NCI-H446 treated with DMSO at 0.1 percent for 48 hours (cell line): Measurements from ENCODE around the gene FBXO34.
"Not testable (repeated sequence)": the region's sequence is repeated elsewhere in the genome, so short reads cannot be mapped to it uniquely, and the experiment has no call there.

Source experiments
- DNase-seq: peaks from one replicate; lab custom pipeline; 2025; lab: John Stamatoyannopoulos, UW

Gene FBXO34

DNA sequence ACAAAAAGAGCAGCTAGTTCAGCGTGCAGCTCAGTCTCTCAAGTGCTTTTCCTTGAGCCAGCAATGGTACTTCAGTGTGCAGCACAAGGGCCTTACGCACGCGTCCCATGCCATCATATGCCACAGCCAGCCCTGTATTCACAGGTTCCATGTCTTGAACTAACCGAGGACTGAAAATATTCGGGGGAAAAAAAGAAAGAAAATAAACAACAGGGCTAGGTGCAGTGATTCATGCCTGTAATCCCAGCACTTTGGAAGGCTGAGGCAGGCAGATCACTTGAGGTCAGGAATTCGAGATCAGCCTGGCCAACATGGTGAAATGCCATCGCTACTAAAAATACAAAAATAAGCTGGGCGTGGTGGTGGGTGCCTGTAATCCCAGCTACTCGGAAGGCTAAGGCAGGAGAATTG lies 111.8 kb downstream of the FBXO34 start:
- not testable (repeated sequence) for DNase-seq

DNA sequence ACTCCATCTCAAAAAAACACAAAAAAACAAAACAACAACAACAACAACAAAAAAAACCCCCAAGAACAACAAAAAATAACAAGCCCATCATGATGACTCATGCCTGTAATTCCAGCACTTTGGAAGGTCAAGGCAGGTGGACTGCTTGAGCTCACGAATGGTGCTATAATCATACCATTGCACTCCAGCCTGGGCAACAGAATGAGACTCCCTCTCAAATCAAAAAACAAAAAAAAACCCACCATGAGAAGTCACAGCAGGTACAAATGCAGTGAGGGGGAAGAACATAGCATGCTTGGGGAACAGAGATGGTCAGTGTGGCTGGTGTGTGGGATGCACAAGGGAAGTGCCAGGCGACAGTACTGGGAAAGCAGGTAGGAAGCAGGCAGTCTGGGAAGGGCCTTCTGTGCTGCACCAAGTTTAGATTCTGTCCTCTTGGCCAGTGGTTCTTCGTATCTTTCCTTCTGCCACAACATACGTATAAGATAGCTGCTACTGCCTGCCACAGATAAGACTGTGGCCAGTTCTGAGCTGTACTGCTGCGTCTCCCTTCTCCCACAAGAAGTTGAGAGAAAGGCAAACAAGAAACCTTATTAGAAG lies 112.4 kb downstream of the FBXO34 start:
- no peak for DNase-seq

DNA sequence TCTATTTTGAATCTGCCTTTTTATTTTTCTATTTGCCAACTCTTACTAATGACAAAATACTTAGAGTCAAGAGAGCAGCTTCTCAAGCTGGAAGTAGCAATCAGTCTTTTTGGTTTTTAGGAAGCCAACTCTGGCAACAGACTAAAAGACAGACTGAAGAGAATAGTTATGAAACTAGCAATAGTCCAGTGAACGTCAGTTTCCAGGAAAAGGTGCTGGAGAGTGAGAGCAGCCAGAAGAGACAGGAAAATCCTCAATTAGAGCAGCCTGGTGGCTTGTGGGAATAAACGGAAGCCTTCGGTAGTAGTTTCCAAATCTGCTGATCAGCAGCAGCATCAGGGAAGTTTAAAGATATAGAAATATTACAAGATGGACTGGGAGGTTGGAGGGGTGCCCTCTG lies 113.3 kb downstream of the FBXO34 start:
- no peak for DNase-seq

DNA sequence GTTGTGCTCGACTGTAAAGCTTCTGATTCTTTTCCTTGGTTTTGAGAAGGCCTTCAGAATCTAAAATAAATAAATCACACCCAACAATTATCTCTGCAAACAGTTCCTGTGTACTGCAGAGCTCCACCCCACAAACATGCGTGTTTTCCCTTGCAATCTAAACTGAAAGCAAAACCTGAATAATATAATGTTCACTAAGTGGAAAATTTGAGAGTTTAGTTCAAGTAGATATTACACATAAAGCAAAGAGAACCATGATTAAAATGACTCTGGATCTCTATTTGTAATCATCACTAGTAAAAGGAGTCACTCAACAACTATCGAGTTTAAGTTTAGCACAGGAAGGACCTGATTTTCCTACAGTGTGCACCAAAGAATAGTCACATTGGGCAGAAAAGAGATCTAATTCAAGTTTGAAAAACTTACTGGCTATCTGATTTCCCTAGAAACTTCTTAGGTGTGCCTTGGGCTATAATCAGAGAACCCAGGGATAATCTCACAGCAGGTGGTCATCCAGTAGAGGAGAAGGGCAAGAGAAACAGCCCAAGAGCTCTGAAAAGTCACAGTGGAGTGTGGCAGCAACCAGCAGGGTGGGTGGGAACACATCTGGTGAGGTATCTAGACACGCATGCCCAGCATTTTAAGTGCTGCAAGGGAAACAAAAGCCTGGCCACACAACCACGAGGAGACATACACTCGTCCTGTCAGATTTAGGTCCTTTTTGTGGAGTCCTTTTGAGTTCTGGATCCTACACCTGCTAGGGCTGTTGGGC lies 115.0 kb downstream of the FBXO34 start:
- DNase-seq, result no peak

DNA sequence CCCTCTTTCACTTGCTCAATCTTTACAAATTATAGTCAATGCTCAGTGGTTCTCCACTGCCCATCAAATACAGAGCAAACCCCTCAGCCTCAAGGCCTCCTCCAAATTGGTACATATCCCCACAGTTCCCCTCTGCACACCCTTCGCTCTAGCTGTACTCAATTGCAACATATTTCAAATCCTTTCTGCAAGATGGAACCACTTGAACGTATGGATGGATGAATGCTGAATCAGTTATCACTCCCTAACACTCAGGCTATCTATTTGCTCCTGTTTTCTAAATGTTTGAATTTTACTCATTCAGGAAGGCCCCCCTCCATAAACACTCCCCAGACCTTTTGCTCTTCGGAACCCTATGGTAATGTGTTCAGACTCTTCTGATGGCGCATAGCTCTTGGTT lies 115.9 kb downstream of the FBXO34 start:
- DNase-seq, result no peak

DNA sequence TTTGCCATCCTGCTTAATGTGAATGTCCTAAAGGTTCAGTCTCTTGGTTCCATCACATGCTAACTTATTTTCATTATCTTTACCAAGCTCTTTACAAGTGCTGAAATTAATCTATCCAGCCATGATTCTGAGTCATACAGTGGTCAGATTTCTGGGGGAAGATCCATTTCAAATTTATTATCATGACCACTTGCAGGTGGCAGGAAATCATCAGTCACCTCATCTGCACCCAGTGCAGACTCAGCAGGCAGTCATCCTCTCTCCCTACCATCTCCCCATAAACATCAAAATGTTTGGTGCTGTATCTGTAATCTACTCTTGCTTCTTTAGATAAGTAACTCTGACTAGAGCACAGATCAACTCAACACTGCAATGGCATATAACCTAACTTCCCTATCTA lies 116.9 kb downstream of the FBXO34 start:
- no peak for DNase-seq

DNA sequence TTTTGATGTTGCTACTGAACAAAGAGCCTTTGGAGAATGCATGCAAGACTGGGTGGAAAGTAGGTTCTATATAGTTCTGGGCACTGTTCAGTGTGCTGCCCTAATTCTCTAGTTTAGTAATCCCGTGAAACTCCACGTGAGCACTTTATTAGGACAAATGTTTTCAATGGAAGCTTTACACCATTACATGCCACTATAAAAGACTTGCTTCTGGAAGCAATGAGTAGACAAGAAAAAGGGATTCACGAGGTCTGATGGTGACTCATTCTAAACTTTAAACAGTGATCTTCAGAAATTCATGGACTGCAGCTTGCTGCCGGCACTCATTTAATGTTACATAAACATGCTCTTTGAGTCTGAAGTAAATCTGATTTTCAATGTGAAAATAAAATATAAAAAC lies 118.1 kb downstream of the FBXO34 start:
- no peak for DNase-seq

DNA sequence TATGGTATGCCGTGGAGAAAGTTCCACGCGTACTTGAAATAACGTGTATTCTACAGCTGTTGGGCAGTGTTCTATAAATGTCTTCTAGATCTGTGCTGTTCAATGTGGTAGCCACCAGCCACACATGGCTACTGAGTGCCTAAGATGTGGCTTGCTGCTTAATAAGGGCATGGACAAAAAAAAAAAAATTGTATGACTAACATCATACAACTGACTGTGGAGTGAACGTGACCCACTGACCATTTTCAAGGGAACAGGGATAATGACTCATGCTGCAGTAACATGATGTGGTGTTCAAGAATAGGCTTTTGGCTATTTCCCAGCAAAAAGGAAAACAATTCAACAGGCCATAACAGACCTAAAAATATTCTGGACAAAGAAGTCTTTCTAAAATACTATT lies 127.5 kb downstream of the FBXO34 start:
- no peak for DNase-seq

DNA sequence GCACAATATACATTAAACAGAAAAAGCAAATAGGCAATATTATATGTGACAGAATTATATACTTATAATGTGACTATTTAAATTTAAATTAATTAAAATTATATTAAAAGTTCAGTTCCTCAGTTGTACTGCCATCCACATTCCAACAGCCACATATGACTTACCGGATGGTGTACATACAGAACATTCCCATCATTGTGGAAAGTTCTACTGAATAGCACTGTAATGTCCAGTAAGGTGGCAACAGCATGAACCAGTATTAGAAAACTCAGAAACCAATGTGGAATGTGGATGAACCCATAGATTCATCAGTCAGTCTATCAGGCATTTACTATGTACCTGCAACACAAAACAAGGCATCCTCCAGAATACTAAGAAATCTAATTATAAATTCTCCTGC lies 128.0 kb downstream of the FBXO34 start:
- DNase-seq, result no peak

DNA sequence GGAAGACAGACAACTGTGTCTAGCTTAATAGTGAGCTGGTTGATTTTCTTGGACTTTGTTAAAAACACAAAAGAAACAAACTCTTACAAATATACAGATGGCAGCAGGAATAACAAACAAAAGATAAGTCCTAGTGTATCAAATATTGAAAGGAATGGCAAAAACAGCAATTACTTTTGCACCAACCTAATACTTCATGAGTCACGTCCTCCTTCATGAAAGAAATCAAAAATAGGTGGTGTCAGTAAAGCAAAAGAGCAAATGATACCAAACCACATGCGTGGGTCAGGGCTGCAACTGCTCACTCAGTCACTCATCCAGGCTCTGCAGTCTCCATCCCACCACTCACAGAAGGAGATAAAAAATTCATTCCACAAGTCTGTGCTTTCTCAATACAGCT lies 128.6 kb downstream of the FBXO34 start:
- DNase-seq, result no peak

DNA sequence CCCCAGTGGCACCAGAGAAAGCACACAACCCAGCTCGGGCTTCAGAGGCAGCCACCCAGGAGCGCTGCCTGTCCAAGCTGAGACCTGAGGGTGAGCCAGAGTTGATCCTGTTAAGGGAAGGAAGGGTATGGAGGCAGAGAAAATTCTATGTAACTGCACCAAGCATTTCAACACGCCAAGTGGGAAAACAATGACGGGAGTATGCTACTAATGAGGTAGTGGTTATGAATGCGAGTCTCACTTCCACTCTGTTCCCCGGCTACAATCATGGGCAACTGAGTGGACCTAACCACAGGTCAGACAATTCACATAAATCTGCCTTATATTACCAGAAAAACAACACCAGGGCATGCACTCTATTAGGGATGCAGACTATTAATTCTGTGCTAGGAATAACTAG lies 130.5 kb downstream of the FBXO34 start:
- no peak for DNase-seq
